PFSK-1 (cell line): ENCODE measurements around the gene GRK2.

Source experiments
- FOXP2 ChIP-seq: optimal IDR thresholded peaks from 2 replicates; pipeline ENCODE3; 2011; ENCODE audit warnings: borderline replicate concordance, control low read depth, inconsistent platforms; ENCODE audit not compliant: insufficient read depth; ENCODE audit errors: extremely low read length, extremely low read depth
- POLR2AphosphoS5 ChIP-seq: IDR thresholded peaks from 2 replicates; pipeline ENCODE4 v1.6.1; 2012; ENCODE audit warnings: low read depth, mild to moderate bottlenecking, control low read depth, low read length, moderate library complexity
- REST ChIP-seq, 2 experiments: IDR thresholded peaks; 2 replicates each; pipeline versions ENCODE4 v1.6.1 to v1.8.0; 2011 to 2012; ENCODE audit warnings: low read depth in 2 of 2, low read length in 2 of 2, control low read depth in 1 of 2, inconsistent platforms in 1 of 2, mild to moderate bottlenecking in 1 of 2, moderate library complexity in 1 of 2; ENCODE audit not compliant: insufficient read depth in 1 of 2
- SIN3A ChIP-seq: IDR thresholded peaks from 2 replicates; pipeline ENCODE4 v1.6.1; 2012; ENCODE audit warnings: mild to moderate bottlenecking, low read length, moderate library complexity, borderline replicate concordance; ENCODE audit not compliant: insufficient read depth
- TAF1 ChIP-seq: IDR thresholded peaks from 2 replicates; pipeline ENCODE4 v1.6.1; 2012; ENCODE audit warnings: low read length, control low read depth, borderline replicate concordance; ENCODE audit not compliant: insufficient read depth

GRK2 gene

DNA sequence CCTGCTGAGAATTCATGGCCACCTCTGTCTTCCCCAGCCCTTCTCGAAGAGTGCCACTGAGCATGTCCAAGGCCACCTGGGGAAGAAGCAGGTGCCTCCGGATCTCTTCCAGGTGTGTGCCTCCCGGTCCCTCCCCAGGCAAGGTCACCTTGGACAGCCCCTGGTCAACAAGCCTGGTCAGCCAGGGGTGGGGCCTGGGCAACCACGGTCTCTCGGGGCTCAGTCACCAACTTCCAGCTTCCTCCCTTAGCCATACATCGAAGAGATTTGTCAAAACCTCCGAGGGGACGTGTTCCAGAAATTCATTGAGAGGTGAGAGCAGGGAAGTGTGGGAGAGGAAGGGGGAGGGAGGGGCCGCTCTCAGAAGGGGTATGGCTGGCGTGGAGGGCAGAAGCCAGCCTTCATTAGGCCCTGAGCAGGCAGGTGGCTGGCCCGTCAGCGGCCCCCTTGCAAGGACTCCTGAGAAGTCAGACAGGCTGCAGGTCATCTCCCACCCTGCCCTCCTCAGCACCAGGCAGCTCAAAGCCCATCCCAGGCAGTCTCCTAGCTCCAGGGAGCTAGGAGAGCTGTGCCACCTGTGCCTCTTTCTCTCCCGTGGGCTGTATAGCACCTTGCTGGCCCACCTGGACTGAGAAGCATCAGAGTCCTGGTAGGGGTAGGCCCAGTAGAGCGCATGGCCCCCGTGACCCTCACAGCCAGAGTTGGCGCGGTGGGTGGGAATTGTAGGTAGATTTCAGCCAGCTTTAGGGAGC lies 13.5 kb downstream of the GRK2 start:
- TF ChIP-seq SIN3A = no peak
- TF ChIP-seq REST (IDR thresholded peaks at IDR 0.05; ENCODE audit: insufficient read depth in 1 of 2, low read depth in 2 of 2, low read length in 2 of 2) = no peak
- TF ChIP-seq POLR2AphosphoS5 = no peak
- no peak for TF ChIP-seq FOXP2
- TF ChIP-seq TAF1 = no peak

- TF ChIP-seq POLR2AphosphoS5 (no peak), FOXP2 (no peak), REST (IDR thresholded peaks at IDR 0.05; ENCODE audit: insufficient read depth in 1 of 2, low read depth in 2 of 2, low read length in 2 of 2) (no peak), TAF1 (no peak), SIN3A (no peak)
Observed at GRCh38 chr11:67280341-67280787, 14.1 kb downstream of the GRK2 start.

- no peak for TF ChIP-seq POLR2AphosphoS5
- no peak for TF ChIP-seq TAF1
- TF ChIP-seq SIN3A = no peak
- TF ChIP-seq REST (IDR thresholded peaks at IDR 0.05; ENCODE audit: insufficient read depth in 1 of 2, low read depth in 2 of 2, low read length in 2 of 2) = no peak
- TF ChIP-seq FOXP2 = no peak
Observed at GRCh38 chr11:67280788-67281551, 14.7 kb downstream of the GRK2 start.

GRCh38 chr11:67281552-67282150 lies 15.4 kb downstream of the GRK2 start:
- TF ChIP-seq TAF1 = no peak
- no peak for TF ChIP-seq REST (IDR thresholded peaks at IDR 0.05; ENCODE audit: insufficient read depth in 1 of 2, low read depth in 2 of 2, low read length in 2 of 2)
- no peak for TF ChIP-seq POLR2AphosphoS5
- TF ChIP-seq FOXP2 = no peak
- TF ChIP-seq SIN3A = no peak
